Measurements from ENCODE around the gene FHIT.

DNA sequence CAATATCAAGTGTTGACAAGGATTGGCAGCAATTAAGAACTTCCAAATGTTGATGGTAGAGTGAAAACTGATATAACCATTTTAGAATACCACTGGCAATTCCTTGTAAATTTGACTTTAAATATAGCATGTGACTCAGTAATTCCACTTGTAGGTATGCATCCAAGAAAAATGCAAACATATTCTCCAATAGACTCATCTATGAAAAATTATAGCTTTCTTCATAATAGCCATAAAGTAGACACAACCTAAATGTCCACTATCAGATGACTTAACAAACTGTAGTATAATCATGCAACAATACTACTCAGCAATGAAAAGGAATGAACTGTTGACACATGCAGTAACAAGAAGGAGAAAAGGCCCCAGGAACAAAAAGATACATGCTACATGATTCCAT is 988.1 kb downstream of the FHIT start:
- no peak for TF ChIP-seq EZH2phosphoT487 (conservative IDR thresholded peaks at IDR 0.05; ENCODE audit: low read length)
- no peak for TF ChIP-seq CTCF (IDR thresholded peaks at IDR 0.05; ENCODE audit: insufficient read depth, low read length, poor library complexity, severe bottlenecking)
